Measurements from ENCODE around the gene TMEM179.

DNA sequence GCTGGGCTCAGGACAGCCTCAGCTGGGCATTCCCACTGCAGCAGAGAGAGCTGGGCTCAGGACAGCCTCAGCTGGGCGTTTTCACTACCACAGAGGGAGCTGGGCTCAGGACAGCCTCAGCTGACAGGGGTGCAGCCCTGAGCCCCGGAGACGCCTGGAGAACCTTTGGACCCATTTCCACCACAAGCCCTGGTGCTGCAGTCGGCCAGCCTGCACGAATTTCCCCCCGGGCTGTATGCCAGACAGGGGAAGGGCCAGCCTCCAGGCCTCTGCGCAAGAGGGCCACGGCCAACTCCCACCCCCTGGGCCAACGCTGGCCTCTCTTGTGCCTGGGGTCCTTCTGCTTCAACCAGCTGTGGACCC, 27.6 kb downstream of the TMEM179 start:
- TF ChIP-seq, protein P1, sequence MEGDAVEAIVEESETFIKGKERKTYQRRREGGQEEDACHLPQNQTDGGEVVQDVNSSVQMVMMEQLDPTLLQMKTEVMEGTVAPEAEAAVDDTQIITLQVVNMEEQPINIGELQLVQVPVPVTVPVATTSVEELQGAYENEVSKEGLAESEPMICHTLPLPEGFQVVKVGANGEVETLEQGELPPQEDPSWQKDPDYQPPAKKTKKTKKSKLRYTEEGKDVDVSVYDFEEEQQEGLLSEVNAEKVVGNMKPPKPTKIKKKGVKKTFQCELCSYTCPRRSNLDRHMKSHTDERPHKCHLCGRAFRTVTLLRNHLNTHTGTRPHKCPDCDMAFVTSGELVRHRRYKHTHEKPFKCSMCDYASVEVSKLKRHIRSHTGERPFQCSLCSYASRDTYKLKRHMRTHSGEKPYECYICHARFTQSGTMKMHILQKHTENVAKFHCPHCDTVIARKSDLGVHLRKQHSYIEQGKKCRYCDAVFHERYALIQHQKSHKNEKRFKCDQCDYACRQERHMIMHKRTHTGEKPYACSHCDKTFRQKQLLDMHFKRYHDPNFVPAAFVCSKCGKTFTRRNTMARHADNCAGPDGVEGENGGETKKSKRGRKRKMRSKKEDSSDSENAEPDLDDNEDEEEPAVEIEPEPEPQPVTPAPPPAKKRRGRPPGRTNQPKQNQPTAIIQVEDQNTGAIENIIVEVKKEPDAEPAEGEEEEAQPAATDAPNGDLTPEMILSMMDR (conservative IDR thresholded peaks at IDR 0.05; ENCODE audit: low read depth, low read length): no peak
- TF ChIP-seq EZH2 (IDR thresholded peaks at IDR 0.05; ENCODE audit: low read length, unreplicated experiment): no peak
- TF ChIP-seq EZH2phosphoT487 (IDR thresholded peaks at IDR 0.05; ENCODE audit: borderline replicate concordance, low read length): no peak
